GM12878 (cell line): ENCODE results near the gene COL18A1. TPM values are rescaled to one million over a fixed set of nuclear protein-coding genes. Genes with fewer than 3 reads are reported as not detected.

Experiments used
- ATAC-seq: fragments of 200-7000 bp; cut with Tn5 transposase; 3 replicates; pipeline ENCODE4 v1.9.1; 2020; ENCODE audit warnings: mild to moderate bottlenecking, moderate library complexity
- BruUV-seq: library from RNA; stranded (reverse); fragments of 400-500 nt; replicated peaks from 2 replicates; lab custom pipeline; 2021; lab: Mats Ljungman, UMichigan
- CTCF ChIA-PET: fragments of 300-600 bp; sonication (Branson Sonifier 250); formaldehyde crosslinking; extraction: SDS; loops from one replicate; lab custom pipeline; 2021; ENCODE audit warnings: inconsistent platforms; lab: Yijun Ruan, JAX
- POLR2A ChIA-PET: fragments of 350-600 bp; formaldehyde crosslinking; extraction: SDS; loops from one replicate; lab custom pipeline; 2021; ENCODE audit warnings: inconsistent platforms; lab: Charles Lee
- RAD21 ChIA-PET: fragments of 300-600 bp; sonication (Branson Sonifier 250); formaldehyde crosslinking; loops from one replicate; lab custom pipeline; 2023; ENCODE audit warnings: antibody characterized with exemption; ENCODE audit not compliant: unreplicated experiment; lab: Charles Lee
- SMC1A ChIA-PET: fragments of 300-600 bp; sonication (Branson Sonifier 250); formaldehyde crosslinking; loops from one replicate; lab custom pipeline; 2023; ENCODE audit not compliant: unreplicated experiment, uncharacterized antibody; lab: Charles Lee
- DNase-seq: peaks from one replicate; pipeline ENCODE4 v3.0.0-alpha.2; 2011; ENCODE audit warnings: low read depth, low spot score
- FAIRE-seq: peaks from 3 replicates; lab custom pipeline; 2011; peaks lifted over from hg19 to GRCh38; lab: Jason Lieb, UNC
- H2AFZ ChIP-seq: 2 replicates; pipeline ENCODE4 v1.6.0; 2011; ENCODE audit warnings: low read depth, low read length, control low read depth; ENCODE audit not compliant: control insufficient read depth
- H3K27ac ChIP-seq: 2 replicates; pipeline ENCODE4 v1.5.1; 2011; ENCODE audit warnings: control low read depth; ENCODE audit not compliant: control insufficient read depth, insufficient read depth
- H3K27me3 ChIP-seq, 2 experiments: replicated peaks in 1 of 2; 2 replicates each; pipeline versions ENCODE4 v1.6.0 to v1.6.1; 2011; ENCODE audit warnings: low read length in 1 of 2; ENCODE audit not compliant: control insufficient read depth in 2 of 2, insufficient read depth in 2 of 2
- H3K36me3 ChIP-seq, 2 experiments: 2 replicates each; pipeline ENCODE4 v1.5.1; 2011; ENCODE audit warnings: low read length in 1 of 2; ENCODE audit not compliant: control insufficient read depth in 2 of 2, insufficient read depth in 2 of 2
- H3K4me1 ChIP-seq: 2 replicates; pipeline ENCODE4 v1.6.1; 2011; ENCODE audit warnings: mild to moderate bottlenecking, low read length, moderate library complexity, mixed read lengths; ENCODE audit not compliant: control insufficient read depth, insufficient read depth
- H3K4me2 ChIP-seq: 2 replicates; pipeline ENCODE4 v1.6.0; 2011; ENCODE audit warnings: control low read depth; ENCODE audit not compliant: control insufficient read depth, insufficient read depth
- H3K4me3 ChIP-seq: fragments of 200-600 bp; sonication (generic); 2 replicates; pipeline ENCODE4 v1.5.1; 2016
- H3K79me2 ChIP-seq: 2 replicates; pipeline ENCODE4 v1.6.0; 2011; ENCODE audit warnings: low read length; ENCODE audit not compliant: control insufficient read depth, insufficient read depth
- H3K9ac ChIP-seq: 2 replicates; pipeline ENCODE4 v1.8.0; 2011; ENCODE audit warnings: low read length, control low read depth, mixed read lengths; ENCODE audit not compliant: control insufficient read depth, insufficient read depth
- H3K9me3 ChIP-seq: replicated peaks from 3 replicates; pipeline ENCODE4 v1.5.1; 2011; ENCODE audit warnings: mild to moderate bottlenecking, low read length; ENCODE audit not compliant: control insufficient read depth, insufficient read depth
- H4K20me1 ChIP-seq: 2 replicates; pipeline ENCODE4 v1.6.0; 2011; ENCODE audit not compliant: control insufficient read depth, insufficient read depth
- WGBS: methylation state at CpG from one replicate; pipeline ENCODE4 v1.1.6; 2016; ENCODE audit warnings: low lambda C conversion rate; ENCODE audit not compliant: insufficient replicate concordance, insufficient coverage; ENCODE audit errors: missing lambda C conversion rate; 5-methylcytosine and 5-hydroxymethylcytosine counted together
- in situ Hi-C: fragments of 300-500 bp; cut with MboI; formaldehyde crosslinking; loops from 9 replicates; pipeline ENCODE4 v1.14.3; 2018; ENCODE audit warnings: mixed read lengths
- intact Hi-C: fragments of 100-400 bp; cut with micrococcal nuclease; formaldehyde crosslinking; loops from one replicate; pipeline ENCODE4 v1.14.2; 2022; ENCODE audit not compliant: unreplicated experiment
- polyA plus RNA-seq, 11 experiments: library from polyadenylated mRNA; depleted of rRNA in 4 of 11; unstranded in 6 of 11; stranded (reverse) in 5 of 11; fragments of >200 nt; fragmentation: Nextera tagmentation in 4 of 11; fragmentation: Illumina TruSeq in 1 of 11; extraction: Ambion mirVana in 4 of 11; extraction: Trizol in 1 of 11; gene quantifications; 1 replicate in 1 of 11; 2 replicates in 10 of 11; pipeline versions ENCODE4 v1.2.1 to v1.2.3, GENCODE V29; 2011 to 2016; ENCODE audit warnings: inconsistent platforms in 2 of 11, missing spikeins in 2 of 11, low read depth in 1 of 11
- total RNA-seq, 4 experiments: library from RNA; depleted of rRNA in 3 of 4; stranded (reverse); fragments of >200 nt in 3 of 4; fragmentation: Illumina TruSeq in 1 of 4; extraction: Trizol in 1 of 4; gene quantifications; 2 replicates each; pipeline versions ENCODE4 v1.2.1 to v1.2.3, GENCODE V29; 2013 to 2021
- TF ChIP-seq, protein P1 (sequence below): fragments of 450-650 bp; IDR thresholded peaks from 2 replicates; pipeline ENCODE4 v1.6.1; 2017; ENCODE audit warnings: mild to moderate bottlenecking
- TF ChIP-seq, protein P2 (sequence below): fragments of 450-650 bp; IDR thresholded peaks from 2 replicates; pipeline ENCODE4 v1.6.1; 2016; ENCODE audit warnings: mild to moderate bottlenecking

COL18A1 gene
- total and polyA plus RNA-seq, 10 of the 15 experiments (the other 5 are each of a cell fraction or from before 2014, with no cell fraction given): under 0.01 to 0.49 (median 0.09) TPM; not detected in 3

- H3K4me1 ChIP-seq: peaks cover 6% of the 10 kb centered on the region; the same call in 1 of the 2 replicates
- no peak overlapping the region for H3K4me3 ChIP-seq
- H3K36me3 ChIP-seq: no peaks in the 10 kb centered on the region
- DNase-seq (no peak), FAIRE-seq (no peak), ATAC-seq (no peak)
- H3K9me3 ChIP-seq: no peaks in the 10 kb centered on the region; the same call in 2 of the 3 replicates
- POLR2A ChIA-PET: no interaction called here
- RAD21 ChIA-PET: no interaction called here
- no peak overlapping the region for H3K4me2 ChIP-seq
- intact Hi-C loops (loop anchor here (10.0 kb wide), 2 partner anchors 68 to 348 kb away; partner anchors contain the start of gene SLC19A1), in situ Hi-C loops (no loop called here)
- no peaks in the 10 kb centered on the region for H3K79me2 ChIP-seq
- no peaks in the 10 kb centered on the region for H4K20me1 ChIP-seq
- TF ChIP-seq, protein P1, sequence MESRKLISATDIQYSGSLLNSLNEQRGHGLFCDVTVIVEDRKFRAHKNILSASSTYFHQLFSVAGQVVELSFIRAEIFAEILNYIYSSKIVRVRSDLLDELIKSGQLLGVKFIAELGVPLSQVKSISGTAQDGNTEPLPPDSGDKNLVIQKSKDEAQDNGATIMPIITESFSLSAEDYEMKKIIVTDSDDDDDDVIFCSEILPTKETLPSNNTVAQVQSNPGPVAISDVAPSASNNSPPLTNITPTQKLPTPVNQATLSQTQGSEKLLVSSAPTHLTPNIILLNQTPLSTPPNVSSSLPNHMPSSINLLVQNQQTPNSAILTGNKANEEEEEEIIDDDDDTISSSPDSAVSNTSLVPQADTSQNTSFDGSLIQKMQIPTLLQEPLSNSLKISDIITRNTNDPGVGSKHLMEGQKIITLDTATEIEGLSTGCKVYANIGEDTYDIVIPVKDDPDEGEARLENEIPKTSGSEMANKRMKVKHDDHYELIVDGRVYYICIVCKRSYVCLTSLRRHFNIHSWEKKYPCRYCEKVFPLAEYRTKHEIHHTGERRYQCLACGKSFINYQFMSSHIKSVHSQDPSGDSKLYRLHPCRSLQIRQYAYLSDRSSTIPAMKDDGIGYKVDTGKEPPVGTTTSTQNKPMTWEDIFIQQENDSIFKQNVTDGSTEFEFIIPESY: no peak
- TF ChIP-seq, protein P2, sequence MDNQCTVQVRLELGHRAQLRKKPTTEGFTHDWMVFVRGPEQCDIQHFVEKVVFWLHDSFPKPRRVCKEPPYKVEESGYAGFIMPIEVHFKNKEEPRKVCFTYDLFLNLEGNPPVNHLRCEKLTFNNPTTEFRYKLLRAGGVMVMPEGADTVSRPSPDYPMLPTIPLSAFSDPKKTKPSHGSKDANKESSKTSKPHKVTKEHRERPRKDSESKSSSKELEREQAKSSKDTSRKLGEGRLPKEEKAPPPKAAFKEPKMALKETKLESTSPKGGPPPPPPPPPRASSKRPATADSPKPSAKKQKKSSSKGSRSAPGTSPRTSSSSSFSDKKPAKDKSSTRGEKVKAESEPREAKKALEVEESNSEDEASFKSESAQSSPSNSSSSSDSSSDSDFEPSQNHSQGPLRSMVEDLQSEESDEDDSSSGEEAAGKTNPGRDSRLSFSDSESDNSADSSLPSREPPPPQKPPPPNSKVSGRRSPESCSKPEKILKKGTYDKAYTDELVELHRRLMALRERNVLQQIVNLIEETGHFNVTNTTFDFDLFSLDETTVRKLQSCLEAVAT: no peak
- CTCF ChIA-PET: no interaction called here
- H3K27ac ChIP-seq: no peak overlapping the region
- no peaks in the 10 kb centered on the region for H3K27me3 ChIP-seq
- BruUV-seq: no TSS peak
- WGBS: 30% methylated on average over 6 of the region's 6 CpGs
- H2AFZ ChIP-seq: no peak overlapping the region
- SMC1A ChIA-PET: no interaction called here
- no peak overlapping the region for H3K9ac ChIP-seq
These were observed 71.6 kb downstream of the COL18A1 start for GRCh38 chr21:45476582-45476981.
